Muscle of arm (tissue), 12 donors: ENCODE results near the gene TUBA1B. TPM values are rescaled to one million over a fixed set of nuclear protein-coding genes. Genes with fewer than 3 reads are reported as not detected.
"Not testable (repeated sequence)": the region's sequence is repeated elsewhere in the genome, so short reads cannot be mapped to it uniquely, and the experiment has no call there.

ENCODE experiments used
- DNase-seq: peaks from one replicate; pipeline ENCODE4 v3.0.0-alpha.2; 2013
- polyA plus RNA-seq, 12 donors: library from polyadenylated mRNA; unstranded; fragments of 120-200 nt; gene quantifications; one replicate each; pipeline ENCODE4 v1.2.1, GENCODE V29; 2013; ENCODE audit not compliant: insufficient read length in 12 of 12

TUBA1B gene
- polyA plus RNA-seq, 12 donors, result 274 to 1,254 (median 956) TPM

DNA sequence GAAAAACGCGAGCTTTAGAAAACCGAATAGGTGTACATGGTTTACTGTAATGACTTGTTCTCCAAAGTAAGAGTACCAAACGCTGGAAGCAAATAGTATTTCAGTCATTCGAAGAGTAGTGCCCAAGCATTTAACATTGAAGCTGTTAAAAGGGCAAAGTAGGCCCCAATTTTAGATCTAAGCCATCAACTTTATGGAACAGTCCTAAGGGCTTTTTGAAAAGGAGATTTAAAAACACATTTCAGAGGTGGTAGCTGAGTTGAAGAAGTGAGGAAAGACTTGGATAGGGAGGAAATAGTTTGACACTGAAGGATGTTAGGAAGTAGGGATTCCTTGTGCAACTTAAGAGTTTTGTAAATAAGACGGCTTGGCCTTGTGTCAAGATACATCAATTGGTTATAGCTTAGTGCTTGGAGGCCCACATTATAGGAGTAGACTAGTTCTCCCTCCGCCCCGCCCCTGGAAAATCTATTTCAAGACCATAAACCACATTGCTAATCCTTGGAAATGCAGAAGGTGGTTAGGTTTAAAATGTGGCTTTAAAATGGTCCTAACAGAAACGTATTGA lies 783 bp upstream of the TUBA1B start:
- DNase-seq, result peak; percentile 58

DNA sequence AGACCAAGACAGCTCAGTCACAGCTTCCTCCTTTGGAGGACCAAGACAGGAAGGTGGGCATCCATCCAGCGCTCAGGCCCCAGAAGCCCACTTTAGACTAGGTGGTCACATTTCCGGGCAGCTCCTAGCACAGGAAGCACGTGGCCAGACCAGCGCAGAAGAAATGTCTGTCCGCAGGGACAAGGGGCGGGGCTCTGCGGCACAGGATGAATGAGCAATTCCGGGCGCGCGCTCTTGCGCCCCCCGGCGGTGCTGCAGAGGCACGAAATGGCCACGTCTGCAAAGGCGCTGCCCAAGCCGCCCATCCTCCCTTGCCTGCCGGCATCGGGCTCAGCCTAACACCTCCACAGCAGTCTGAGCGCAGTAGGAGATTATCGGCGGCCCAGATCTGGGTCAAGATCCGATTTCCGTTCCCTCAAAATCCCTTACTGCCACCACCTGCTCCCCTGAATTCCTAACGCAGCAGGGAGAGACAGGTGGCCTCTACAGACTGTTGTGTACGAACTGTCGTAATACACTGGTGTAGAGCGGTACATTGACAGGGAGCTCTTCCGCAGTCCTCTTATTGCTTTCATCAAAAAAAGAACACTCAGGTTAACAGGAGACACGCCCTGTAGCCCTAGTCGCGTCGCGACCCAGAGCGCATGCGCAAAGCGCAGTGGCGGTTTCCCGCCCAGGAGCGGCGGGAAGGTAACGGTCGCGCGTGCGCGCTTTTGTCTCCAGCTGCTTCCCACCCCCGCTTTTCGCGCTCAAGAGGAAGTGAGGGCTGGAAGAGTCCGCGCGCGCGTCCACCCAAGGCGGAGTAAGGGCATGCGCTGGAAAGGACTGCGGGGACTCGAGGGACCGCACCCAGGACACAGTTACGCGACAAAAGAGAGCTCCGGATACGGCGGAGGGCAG lies 794 bp downstream of the TUBA1B start:
- DNase-seq, result peak; percentile 96

DNA sequence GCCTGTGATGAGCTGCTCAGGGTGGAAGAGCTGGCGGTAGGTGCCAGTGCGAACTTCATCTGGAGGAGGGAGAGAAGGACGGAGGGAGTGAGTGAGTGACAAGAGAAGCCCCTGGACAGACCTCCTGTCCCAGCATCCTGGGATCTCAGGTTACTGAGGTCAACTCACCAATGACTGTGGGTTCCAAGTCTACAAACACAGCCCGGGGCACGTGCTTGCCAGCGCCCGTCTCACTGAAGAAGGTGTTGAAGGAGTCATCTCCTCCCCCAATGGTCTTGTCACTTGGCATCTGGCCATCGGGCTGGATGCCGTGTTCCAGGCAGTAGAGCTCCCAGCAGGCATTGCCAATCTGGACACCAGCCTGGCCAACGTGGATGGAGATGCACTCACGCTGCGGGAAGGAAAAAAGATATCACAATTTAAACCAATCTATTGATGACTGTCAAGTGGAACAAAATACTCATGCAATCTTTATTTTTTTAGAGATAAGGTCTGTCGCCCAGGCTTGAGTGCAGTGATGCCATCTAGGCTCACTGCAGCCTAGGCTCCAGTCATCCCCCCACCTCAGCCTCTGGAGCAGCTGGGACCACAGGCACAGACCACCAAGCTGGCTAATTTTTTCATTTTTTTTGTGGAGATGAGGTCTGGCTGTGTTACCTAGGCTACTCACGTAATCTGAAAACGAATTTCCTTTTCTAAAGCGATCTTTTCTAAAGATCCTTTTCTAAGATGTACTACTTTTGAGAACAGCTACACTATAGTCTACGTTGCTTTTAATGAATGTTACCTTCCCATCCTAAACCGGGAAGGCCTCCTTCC lies 1.7 kb downstream of the TUBA1B start:
- no peak for DNase-seq

DNA sequence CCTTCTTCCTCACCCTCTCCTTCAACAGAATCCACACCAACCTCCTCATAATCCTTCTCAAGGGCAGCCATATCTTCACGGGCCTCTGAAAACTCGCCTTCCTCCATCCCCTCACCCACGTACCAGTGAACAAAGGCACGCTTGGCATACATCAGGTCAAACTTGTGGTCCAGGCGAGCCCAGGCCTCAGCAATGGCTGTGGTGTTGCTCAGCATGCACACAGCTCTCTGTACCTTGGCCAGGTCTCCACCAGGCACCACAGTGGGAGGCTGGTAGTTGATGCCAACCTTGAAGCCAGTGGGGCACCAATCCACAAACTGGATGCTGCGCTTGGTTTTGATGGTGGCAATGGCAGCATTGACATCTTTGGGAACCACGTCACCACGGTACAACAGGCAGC lies 3.2 kb downstream of the TUBA1B start:
- DNase-seq, result not testable (repeated sequence)

DNA sequence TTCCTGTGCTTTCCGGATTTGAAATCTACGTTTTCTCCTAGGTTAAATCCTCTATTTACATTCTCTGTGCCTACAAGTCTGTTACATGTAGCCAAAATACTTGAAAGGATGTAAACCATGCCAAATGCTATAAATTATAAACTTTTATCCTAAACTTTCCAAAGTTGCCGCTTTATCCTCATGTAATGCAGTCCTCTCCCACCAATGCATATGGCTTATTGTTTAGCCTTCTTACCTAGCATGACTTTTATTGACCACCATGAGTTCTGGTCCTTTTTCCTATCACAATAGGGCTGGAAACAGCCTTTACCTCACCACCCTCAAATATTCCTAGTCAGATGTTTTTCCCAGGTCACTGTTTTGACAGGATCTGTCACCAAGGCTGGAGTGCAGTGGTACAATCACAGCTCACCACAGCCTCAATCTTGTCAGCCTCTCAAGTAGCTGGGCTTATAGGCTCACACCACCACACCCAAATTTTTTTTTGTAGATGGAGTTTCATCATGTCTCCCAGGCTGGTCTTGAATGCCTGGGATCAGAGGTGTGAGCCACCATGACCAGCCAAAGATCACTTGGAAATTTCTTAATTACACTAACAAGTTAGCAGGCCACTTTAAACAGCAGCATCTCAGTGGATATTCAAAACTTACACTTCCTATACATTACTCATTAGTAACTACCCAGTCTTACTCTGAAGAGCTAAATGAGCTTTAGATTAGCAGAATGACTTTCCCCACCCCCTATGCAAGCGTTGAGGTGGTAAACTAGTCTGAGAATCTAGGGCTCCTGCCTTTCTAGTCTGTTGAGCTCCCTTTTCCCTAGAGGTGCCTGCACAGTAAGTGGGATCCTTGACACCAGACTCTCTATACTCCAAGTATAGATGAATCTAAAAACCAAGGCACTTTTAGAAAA lies 4.1 kb downstream of the TUBA1B start:
- no peak for DNase-seq

DNA sequence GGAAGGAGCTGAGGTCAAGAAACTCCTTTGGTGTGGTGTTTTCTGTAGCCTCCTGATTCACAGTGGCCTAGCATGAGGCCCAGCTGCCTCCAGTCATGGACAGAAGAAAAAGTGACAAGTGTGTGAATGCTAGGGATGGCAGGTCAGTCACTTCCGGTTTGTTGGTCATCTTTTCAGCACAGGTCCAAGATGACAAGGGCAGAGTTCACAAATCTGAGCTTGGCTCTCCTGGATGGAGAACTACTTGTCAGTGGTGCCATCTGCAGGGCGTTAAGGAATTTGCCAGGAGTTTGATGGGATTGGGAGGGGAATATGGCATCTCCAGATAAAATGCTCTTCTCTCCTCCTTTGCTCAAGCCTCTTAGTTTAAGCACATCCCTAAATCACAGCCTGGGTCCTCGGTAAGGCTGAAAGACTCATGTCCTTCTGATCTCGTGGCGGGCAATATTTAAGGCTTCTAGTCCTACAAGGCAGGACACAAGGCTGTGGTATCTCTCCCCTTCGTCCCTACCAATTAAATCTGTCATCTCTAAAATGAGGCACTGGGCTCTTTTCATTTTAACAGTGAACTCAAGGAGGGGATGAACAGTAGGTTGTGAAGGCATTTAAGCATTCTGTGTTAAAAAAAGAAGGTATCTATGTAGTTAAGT lies 10.0 kb downstream of the TUBA1B start:
- DNase-seq, result no peak

DNA sequence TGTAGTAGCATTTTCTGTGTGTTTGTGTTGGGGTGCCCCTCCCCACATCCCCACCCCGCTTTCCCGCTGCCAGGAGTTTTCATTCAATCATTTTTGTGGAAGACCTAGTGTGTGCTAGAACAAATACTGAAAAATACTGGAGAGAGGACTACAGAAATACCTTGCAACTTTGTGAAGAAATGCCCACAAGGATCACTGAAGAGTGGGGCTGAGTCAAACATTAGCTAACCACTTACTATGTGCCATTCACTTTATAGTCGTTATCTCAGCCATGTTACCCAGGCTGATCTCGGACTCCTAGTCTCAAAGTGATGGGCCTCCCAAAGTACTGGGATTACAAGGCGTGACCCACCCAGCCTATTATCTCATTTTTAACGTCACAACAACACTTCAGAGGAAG lies 20.0 kb downstream of the TUBA1B start:
- no peak for DNase-seq

DNA sequence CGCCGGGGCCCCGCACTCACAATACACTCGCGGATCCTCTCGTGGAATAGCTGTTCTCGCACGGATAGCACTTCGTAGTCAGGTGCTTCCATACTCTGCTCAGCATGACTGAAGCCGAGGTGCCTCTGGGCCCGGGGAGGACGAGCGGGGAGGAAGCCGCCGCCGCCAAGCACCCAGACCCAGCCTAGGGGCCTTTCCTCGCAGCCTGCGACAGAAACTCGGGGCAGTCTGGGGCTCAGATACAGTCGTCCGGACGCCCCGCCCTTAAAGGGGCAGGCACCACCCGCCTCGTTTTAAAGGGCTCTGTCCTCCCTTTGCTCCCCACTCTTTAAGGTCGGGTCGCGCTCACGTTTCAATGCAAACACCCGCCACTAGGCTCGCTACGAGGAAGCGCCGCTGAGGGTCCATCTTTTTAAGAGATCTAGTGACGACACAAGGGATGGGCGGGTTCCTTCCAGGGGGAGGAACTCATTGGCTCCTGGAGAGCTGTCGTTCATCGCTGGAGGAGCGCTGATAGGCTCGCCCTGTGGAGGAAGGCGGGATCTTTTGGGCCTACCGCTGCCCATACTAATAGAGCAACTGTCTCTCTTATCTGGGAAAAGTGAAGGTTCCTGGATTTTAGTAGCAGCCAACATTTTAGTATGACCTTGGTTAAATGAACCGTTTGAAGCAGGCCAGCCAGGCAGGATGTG lies 20.6 kb downstream of the TUBA1B start, which contains the start of gene LMBR1L:
LMBR1L (minus strand) TSS at position 384 of the 692 bp plus-strand sequence; CDS start at position 92, 292 bp downstream.
- peak; percentile 99 for DNase-seq

DNA sequence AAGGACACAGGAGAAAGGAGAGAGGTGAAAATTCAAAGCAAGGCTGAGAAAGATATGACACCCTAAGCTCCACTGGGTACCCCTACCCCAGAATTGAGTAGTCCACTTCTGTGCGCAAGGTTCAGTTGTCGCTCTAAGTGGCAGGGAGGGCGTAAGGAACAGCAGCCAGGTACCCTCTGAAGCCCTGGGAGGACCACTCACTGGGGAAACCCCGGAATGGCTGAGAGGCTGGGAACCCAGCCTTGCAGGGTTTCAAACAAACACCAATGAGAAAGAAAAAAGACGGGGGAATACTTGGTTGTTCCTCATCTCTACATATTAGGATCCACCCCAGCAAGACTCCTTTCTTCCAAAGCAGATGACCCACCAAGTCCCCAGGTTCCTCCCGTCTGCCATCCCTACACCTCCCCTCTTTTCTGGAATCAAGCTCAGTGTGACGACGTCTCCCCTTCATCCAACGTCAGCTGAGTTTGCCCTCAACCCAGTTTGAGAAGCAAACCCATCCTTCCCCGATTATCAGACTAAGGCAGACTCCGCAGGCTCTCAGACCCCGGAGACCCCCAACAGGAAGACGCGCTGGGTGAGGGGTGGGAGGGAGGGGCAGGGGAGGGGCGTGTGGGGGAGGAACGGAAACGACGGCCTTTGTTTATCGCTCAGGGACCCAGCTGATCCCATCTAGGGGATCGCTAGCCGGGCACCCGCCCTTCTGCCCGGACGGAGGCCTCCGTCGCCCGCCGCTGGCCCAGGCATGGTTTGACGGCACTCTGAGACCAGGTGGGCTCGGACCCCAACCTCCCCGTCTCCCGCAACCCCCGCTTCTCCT lies 21.3 kb downstream of the TUBA1B start:
- no peak for DNase-seq

DNA sequence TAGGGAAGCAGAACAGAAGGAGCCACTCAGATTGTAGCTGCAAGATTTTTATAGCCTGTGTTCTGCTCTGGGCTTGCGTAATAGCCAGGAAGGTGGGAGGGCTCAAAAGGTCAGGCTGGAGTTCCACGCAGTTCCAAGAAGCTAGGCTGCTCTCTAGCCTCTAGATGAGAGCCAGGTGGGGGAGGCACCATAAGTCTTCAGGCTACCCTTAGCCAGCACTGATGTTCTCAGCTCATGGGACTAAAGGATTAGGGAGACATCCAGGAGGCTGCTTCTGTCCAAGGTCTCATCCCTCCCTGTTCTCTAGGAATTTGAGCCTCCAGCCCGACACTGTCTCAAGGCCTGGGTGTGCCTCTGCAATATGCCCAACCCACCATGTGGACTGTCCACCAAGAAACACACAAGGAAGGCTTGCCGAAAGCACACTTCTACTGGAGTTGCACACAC lies 22.2 kb downstream of the TUBA1B start:
- DNase-seq, result no peak

DNA sequence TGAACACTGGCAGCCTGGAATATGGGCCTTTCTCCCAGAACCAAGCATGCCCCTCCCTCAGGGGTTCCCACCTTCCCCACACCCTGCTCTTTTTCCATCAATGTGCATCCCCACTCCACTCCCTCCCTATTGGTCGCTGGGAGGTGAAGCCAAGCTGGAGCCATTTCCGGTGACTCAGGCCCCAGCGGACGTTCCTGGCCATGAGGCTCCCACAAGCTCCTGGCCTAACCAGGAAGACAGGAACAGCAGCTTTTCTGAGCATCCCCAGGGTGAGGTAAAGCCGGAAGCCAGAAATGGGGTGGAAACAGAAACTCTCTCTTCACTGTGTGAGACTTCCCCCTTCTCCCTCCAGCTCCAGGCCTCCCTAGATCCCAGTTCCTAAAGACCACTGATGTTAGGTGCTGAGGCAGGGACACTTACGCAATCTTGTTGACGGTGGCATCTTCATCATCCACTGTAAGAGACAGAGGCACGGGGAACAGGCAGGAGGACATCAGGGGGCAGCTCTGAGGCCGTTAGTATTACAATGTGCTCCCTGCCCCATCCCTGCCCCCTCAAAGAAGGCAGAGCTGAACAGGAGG lies 25.6 kb downstream of the TUBA1B start:
- no peak for DNase-seq

DNA sequence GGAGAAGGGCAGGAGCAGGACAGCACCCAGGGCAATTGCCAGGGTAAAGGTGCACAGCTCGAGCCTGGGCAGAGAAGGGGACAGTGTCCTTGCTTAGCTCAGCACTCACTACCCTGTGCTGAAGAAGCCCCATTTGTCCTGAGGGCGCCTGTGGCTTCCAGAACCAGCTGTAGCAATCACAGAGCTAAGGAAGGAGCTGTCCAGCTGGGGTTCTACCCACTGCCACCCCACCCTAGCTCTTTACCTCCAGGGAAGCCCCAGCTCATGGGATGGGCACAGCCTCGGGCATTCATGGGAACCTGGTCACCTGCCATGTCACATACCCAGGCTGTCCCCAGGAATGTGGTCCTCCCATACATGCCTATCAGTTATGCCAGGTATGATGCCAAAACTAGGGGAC lies 26.4 kb downstream of the TUBA1B start:
- no peak for DNase-seq

DNA sequence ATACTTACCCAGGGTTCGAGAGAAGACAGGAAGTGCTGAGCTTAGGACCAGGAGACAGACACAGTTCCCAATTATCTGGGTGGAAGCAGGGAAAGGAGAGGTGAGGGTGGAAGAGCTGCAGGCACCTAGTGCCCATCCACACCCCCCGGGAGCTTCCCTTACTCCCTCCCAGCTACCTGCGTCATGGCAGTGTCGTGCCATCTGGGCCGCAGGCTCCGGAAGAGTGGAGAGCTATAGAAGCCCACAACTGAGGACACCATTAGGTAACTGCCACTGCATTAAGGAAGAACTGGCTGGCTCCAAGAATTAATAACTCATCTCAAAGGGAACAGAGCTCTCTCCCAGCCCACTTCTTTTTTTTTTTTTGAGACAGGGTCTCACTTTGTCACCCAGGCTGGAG lies 30.8 kb downstream of the TUBA1B start:
- no peak for DNase-seq

DNA sequence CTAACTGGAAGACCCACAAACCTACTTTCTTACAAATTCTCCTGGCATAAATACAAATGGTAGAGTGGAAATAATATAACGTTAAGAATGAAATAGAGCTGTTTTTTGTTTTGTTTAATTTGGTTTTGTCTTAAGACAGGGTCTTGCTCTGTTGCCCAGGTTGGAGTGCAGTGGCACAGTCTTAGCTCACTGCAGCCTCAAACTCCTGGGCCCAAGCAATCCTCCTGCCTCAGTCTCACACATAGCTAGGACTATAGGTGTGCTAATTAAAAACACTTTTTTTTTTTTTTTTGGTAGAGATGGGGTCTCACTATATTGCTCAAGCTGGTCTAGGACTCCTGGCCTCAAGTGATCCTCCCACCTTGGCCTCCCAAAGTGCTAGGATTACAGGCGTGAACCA lies 32.5 kb downstream of the TUBA1B start:
- DNase-seq, result no peak

DNA sequence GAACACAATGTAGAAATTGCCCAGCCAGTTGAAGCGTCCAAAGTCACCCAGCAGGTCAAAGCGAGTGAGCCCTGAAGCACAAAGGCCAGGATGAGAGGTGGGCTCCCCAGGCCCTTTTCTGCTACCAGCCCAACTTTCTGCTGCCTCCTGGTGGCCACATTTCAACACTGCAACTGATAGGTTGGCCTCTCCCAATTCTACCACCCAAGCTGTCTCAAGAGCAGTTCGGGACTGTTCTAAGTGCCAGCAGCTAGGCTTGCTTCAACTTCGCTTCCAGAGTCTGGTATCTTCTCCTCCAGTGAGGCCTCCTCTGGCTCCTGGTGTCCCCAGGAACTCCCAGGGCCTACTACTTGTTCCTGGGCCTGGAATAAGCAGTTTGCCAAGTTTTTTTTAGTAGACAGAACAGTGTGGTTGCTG lies 33.2 kb downstream of the TUBA1B start:
- DNase-seq, result no peak

DNA sequence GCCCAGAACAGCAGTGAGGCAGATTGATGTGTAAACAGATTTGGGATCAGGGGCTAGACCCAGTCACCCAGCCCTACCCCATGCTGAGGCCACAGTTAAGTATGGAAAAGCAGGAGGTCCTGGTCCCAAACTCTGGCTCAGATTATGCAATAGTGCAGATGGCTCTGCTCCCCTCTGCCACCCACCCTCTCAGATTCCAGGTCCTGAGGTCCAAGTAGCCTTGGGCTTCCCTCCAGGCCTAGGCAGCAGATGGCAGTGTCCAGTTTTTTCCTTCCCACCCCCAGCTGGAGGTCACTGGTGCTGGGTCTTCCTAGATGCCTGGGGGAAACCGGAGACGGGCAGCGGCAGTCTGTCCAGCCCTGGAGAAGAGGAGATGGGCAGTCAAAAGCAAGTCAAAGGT lies 33.8 kb downstream of the TUBA1B start:
- no peak for DNase-seq

DNA sequence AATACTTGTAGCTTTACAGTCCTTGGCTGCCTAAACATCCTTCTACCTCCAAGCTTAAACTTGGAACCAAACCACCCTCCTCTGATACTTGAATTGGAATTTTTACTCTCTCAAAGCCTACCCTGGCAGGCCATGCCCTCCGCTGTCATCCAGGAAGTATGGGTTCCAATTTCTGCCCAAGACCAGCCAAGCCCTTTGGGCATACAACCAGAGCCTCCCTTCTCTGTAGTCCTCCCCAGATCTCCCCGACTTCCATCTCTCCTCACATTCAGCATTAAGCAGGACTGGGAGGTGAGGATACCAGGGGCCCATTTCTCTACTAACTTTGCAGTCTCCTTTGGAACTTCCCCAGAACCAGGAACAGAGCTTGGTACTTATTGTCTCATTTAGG lies 36.2 kb downstream of the TUBA1B start:
- no peak for DNase-seq

DNA sequence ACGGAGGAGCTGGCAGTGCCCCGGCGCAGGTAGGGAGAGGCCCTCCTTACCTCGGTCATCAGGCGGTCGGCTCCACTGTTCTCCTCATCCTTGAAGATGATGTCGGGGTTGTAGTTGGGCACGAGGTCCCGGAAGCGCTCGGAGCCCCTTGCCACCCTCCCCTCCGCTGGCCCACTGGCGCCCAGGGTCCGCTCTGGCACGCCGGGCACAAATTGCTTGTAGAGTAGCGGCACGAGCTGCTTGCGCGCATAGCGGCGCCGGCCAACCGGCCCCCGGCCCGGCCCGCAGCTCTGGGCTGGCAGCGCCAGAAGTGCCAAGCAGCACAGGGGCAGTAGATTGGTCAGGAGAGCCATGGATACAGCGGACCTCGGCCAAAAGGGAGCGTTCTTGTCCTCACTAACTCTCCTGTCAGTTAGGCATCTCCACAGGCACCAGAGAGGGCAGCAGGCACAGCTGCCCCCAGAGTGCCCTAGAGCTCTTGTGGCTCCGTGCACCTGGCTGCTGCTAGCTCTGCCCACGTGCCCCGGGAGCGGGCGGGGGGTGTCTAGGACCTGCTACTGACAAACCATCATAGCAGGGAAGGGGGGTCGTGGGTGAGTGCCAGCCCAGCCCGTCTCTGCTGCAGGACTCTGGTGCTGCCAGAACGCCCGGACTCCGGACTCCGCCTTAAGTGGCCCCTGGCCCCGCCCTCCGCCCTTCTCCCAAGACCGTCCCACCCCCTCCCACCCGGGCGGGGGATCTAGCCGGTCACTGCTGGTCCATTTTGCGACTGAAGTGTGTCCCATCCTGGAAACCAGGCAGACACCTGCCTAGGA lies 36.8 kb downstream of the TUBA1B start, which contains the start of gene DHH:
DHH (minus strand) TSS at position 642 of the 815 bp plus-strand sequence; CDS start at position 353, 289 bp downstream.
- no peak for DNase-seq
